MCF 10A (cell line): Measurements from ENCODE around the gene ZBED4. TPM values are rescaled to one million over a fixed set of nuclear protein-coding genes. Genes with fewer than 3 reads are reported as not detected.
A peak's percentile ranks its signal among the peaks of the same experiment; 100 is the strongest.

Source experiments
- BruUV-seq: library from RNA; stranded (reverse); fragments of 400-500 nt; replicated peaks from 2 replicates; lab custom pipeline; 2021; lab: Mats Ljungman, UMichigan
- CTCF ChIA-PET: fragments of 300-600 bp; sonication (Branson Sonifier 250); formaldehyde crosslinking; extraction: SDS; loops from one replicate; lab custom pipeline; 2021; ENCODE audit warnings: antibody characterized with exemption, inconsistent platforms; lab: Yijun Ruan, JAX
- POLR2A ChIA-PET: fragments of 300-600, 350-650 bp; sonication (Branson Sonifier 250); formaldehyde crosslinking; extraction: SDS; loops from one replicate; lab custom pipeline; 2020; ENCODE audit warnings: antibody characterized with exemption, inconsistent platforms; lab: Yijun Ruan, JAX
- DNase-seq: peaks from one replicate; pipeline ENCODE4 v3.0.0-alpha.2; 2018; ENCODE audit not compliant: unreplicated experiment
- H3K27ac Mint-ChIP-seq: one replicate; pipeline ENCODE4 v1.8.0; 2022; ENCODE audit warnings: mild to moderate bottlenecking, low read depth, mixed read lengths; ENCODE audit not compliant: unreplicated experiment
- H3K27me3 Mint-ChIP-seq: one replicate; pipeline ENCODE4 v1.8.0; 2022; ENCODE audit warnings: mixed read lengths; ENCODE audit not compliant: insufficient read depth, unreplicated experiment
- H3K36me3 Mint-ChIP-seq: one replicate; pipeline ENCODE4 v1.8.0; 2022; ENCODE audit warnings: mild to moderate bottlenecking, moderate library complexity, mixed read lengths; ENCODE audit not compliant: insufficient read depth, unreplicated experiment
- H3K4me1 Mint-ChIP-seq: one replicate; pipeline ENCODE4 v1.8.0; 2022; ENCODE audit warnings: mixed read lengths; ENCODE audit not compliant: insufficient read depth, unreplicated experiment
- H3K4me3 Mint-ChIP-seq: one replicate; pipeline ENCODE4 v1.8.0; 2022; ENCODE audit warnings: mild to moderate bottlenecking, moderate library complexity, mixed read lengths; ENCODE audit not compliant: unreplicated experiment
- H3K9me3 Mint-ChIP-seq: one replicate; pipeline ENCODE4 v1.8.0; 2022; ENCODE audit warnings: mixed read lengths; ENCODE audit not compliant: unreplicated experiment
- intact Hi-C: fragments of 100-400 bp; cut with micrococcal nuclease; formaldehyde crosslinking; loops from 2 replicates; pipeline ENCODE4 v1.14.1; 2022
- total RNA-seq: library from RNA; stranded (reverse); gene quantifications from 2 replicates; pipeline ENCODE4 v1.2.3, GENCODE V29; 2022
- TF ChIP-seq, protein P1 (sequence below): fragments of 200-600 bp; IDR thresholded peaks from one replicate; pipeline ENCODE4 v1.8.0; 2022; ENCODE audit warnings: antibody characterized with exemption, mild to moderate bottlenecking; ENCODE audit not compliant: unreplicated experiment

Gene ZBED4
- total RNA-seq, 1 experiment from 2014 or later = 16.4 TPM

DNA sequence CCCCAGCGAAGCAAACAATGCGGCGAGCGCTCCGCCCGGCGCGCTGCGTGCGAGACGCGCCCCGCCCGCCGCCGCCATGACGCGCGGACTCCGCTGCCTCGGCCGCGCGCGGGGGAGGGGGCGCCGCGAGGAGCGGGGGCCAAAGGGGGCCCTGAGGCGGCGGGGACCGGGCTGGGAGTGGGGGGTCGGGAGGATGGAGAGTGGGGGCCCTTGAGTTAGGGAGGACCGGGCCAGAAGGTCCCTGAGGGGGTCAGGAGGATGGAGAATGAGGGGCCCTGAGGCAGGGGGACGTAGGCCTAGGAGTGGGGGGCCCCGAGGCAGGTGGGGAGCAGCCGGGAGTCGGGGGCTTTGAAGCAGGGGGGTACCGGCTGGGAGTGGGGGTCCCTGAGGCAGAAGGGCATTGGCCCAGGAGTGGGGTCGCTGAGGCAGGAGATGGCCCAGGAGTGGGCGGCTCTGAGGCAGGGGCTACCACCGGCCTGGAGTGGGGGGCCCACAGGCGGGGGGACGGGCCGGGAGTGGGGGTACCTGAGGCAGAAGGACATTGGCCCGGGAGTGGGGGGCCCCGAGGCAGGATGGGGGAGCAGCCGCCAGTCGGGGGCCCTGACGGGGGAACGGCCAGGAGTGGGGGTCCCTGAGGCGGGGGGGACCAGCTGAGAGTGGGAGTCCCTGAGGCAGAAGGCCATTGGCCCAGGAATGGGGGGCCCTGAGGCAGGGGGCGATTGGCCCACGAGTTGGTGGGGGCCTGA lies 25.6 kb upstream of the ZBED4 start, which contains the start of gene BRD1:
Gene BRD1, minus strand, starts transcription at position 21 of the 746 bp plus-strand sequence. CDS start 3,556 bp downstream, outside the sequence.
- peaks cover 19% of the 10 kb centered on the region for H3K4me1 Mint-ChIP-seq
- intact Hi-C loops = loop anchor here (2.0 kb wide), 1 partner anchor 27 kb away; no protein-coding TSS in a partner anchor

DNA sequence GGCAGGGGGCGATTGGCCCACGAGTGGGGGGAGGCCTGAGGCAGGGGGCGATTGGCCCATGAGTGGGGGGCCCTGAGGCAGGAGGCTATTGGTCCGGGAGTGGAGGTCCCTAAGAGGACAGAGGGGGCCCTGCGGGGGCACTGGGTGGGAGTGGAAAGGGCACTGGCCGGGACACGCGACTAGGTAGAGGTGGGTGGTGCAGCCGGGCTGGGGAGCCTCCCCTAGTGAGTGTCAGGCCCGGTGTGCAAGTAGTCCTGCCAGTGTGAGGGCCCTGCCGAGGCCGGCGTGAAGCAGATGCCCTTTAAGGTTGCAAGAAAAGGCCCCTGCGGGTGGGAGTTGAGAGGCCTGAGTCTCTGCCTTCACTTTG lies 25.1 kb upstream of the ZBED4 start:
- CTCF ChIA-PET = no interaction called here
- Mint-ChIP-seq H3K27me3 (no peaks in the 10 kb centered on the region), H3K36me3 (peaks cover 20% of the 10 kb centered on the region), H3K9me3 (no peaks in the 10 kb centered on the region), H3K27ac (no peak overlapping the region), H3K4me1 (peaks cover 22% of the 10 kb centered on the region), H3K4me3 (no peak overlapping the region)
- TF ChIP-seq, protein P1, sequence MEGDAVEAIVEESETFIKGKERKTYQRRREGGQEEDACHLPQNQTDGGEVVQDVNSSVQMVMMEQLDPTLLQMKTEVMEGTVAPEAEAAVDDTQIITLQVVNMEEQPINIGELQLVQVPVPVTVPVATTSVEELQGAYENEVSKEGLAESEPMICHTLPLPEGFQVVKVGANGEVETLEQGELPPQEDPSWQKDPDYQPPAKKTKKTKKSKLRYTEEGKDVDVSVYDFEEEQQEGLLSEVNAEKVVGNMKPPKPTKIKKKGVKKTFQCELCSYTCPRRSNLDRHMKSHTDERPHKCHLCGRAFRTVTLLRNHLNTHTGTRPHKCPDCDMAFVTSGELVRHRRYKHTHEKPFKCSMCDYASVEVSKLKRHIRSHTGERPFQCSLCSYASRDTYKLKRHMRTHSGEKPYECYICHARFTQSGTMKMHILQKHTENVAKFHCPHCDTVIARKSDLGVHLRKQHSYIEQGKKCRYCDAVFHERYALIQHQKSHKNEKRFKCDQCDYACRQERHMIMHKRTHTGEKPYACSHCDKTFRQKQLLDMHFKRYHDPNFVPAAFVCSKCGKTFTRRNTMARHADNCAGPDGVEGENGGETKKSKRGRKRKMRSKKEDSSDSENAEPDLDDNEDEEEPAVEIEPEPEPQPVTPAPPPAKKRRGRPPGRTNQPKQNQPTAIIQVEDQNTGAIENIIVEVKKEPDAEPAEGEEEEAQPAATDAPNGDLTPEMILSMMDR = no peak
- intact Hi-C loops = no loop called here
- DNase-seq = no peak
- POLR2A ChIA-PET = no interaction called here
- BruUV-seq = no TSS peak

More for the DNA sequence above, 25.6 kb upstream of the ZBED4 start, which contains the start of gene BRD1:
- no peaks in the 10 kb centered on the region for H3K27me3 Mint-ChIP-seq
- ChIA-PET CTCF (no interaction called here), POLR2A (interaction anchor here (3.1 kb wide), 1 partner anchor 28 kb away, joined by 31 read pairs; no protein-coding TSS in a partner anchor)
- H3K27ac Mint-ChIP-seq = peak within 1 kb of the TSS; percentile 88
- peak within 1 kb of the TSS; percentile 83 for H3K4me3 Mint-ChIP-seq
- no peaks in the 10 kb centered on the region for H3K9me3 Mint-ChIP-seq
- TF ChIP-seq, protein P1 = no peak
- DNase-seq = peak; percentile 61
- peaks cover 26% of the 10 kb centered on the region for H3K36me3 Mint-ChIP-seq
- no TSS peak for BruUV-seq

DNA sequence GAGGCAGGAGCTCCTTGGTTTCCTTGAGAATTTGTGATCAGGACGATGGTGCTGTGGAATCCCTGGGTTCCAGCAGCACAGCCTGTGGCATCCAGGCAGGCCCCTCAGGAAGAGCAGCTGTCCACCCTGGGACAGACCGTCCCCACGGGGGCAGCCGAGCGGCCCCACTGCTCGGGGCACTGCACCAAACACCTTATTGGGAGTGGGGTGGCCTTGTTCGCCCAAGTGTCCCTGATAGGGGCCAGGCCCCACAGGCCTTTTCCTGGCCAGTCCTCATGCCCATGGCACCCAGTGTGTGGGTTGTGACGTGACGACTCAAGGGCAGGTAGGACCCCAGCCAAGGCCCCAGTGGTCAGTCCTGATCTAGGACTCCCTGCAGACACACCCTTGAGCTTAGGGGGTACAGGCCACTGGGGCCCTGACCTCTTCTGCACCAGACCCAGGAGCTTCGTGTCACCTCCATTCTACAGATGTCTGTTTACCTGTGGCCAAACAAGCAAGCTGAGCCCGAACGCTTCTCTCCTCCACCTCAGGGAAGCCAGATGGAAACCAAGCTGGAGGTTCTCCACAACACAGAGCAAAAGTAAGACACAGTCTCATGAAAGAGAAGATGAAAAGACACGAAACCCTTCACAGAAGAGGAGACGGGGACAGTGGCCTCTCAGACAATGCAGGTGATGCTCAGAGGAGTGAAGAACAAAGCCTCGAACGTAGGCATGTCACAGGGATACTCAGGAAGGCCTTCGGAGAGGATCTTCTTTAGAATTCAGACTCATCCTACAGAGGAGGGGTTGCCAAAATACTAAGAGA lies 24.4 kb upstream of the ZBED4 start:
- TF ChIP-seq, protein P1 = no peak
- DNase-seq = no peak
- no peaks in the 10 kb centered on the region for H3K9me3 Mint-ChIP-seq
- CTCF ChIA-PET = no interaction called here
- no peak overlapping the region for H3K4me3 Mint-ChIP-seq
- H3K27me3 Mint-ChIP-seq = no peaks in the 10 kb centered on the region
- no TSS peak for BruUV-seq
- intact Hi-C loops = no loop called here
- H3K36me3 Mint-ChIP-seq = peaks cover 13% of the 10 kb centered on the region
- H3K4me1 Mint-ChIP-seq = peaks cover 17% of the 10 kb centered on the region
- no peak overlapping the region for H3K27ac Mint-ChIP-seq
- POLR2A ChIA-PET = no interaction called here
